Glomerular visceral epithelial cell (primary cell): Measurements from ENCODE around the gene MME.
A peak's percentile ranks its signal among the peaks of the same experiment; 100 is the strongest.

Source experiments
- DNase-seq: peaks from one replicate; pipeline ENCODE4 v3.0.0-alpha.2; 2016; ENCODE audit errors: extremely low spot score

The MME gene

GRCh38 chr3:155233213-155233612 is 153.1 kb downstream of the MME start:
- DNase-seq, result peak; percentile 45
